ENCODE measurements around the gene KPNA2. TPM values are rescaled to one million over a fixed set of nuclear protein-coding genes. Genes with fewer than 3 reads are reported as not detected.

Gene KPNA2
- polyA plus RNA-seq, 1 donor (not counting 4 experiments of a cell fraction or from before 2014, with no cell fraction given) = 186 TPM

DNA sequence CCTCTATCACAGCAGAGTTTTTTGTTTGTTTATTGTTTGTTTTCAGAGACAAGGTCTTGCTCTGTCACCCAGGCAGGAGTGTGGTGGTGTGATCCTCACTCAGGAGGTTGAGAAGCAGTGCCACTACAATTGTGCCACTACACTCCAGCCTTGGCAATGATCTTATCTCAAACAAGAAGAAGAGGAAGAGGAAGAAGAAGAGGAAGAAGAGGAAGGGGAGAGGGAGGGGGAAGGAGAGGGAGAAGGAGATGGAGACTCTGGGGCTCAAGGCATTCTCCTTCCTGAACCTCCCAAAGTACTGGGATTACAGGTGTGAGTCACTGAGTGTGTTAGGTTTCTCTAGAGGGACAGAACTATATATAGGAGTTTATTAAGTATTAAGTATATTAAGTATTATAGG lies 22.1 kb upstream of the KPNA2 start:
- H3K36me3 ChIP-seq (ENCODE audit: control insufficient read depth in 2 of 2, extremely low read depth in 1 of 2, insufficient read depth in 2 of 2, low read length in 2 of 2) = no peaks in the 10 kb centered on the region
- no peak for FAIRE-seq
- no peak overlapping the region for H2AFZ ChIP-seq (ENCODE audit: control insufficient read depth, low read length)
- no peaks in the 10 kb centered on the region for H3K27me3 ChIP-seq (ENCODE audit: control insufficient read depth, extremely low read depth, insufficient read depth, low read length)
- dilution Hi-C loops (cut with MboI; ENCODE audit: extremely low pct_ligation_motif_present, low sequenced_read_pairs) = no loop called here
- no peak for DNase-seq (ENCODE audit: low read depth, low spot score)
- H3K27ac ChIP-seq (ENCODE audit: control insufficient read depth, insufficient read depth, low read length) = no peak overlapping the region
- no peaks in the 10 kb centered on the region for H3K79me2 ChIP-seq (ENCODE audit: control insufficient read depth, insufficient read depth, low read length)
- no peaks in the 10 kb centered on the region for H3K9me1 ChIP-seq (ENCODE audit: control insufficient read depth, extremely low read depth, insufficient read depth, low read length)
- H3K4me2 ChIP-seq (ENCODE audit: control insufficient read depth, extremely low read depth, insufficient read depth, low read depth, low read length) = no peak overlapping the region
- H3K4me3 ChIP-seq (ENCODE audit: control insufficient read depth in 2 of 3, extremely low read depth in 1 of 3, insufficient read depth in 2 of 3, low read depth in 1 of 3, low read length in 3 of 3) = no peak overlapping the region
- H4K20me1 ChIP-seq (ENCODE audit: control insufficient read depth, extremely low read depth, insufficient read depth, low read length) = no peaks in the 10 kb centered on the region
- TF ChIP-seq EZH2 (IDR thresholded peaks at IDR 0.05; ENCODE audit: low read length) = no peak
- TF ChIP-seq, protein P1, sequence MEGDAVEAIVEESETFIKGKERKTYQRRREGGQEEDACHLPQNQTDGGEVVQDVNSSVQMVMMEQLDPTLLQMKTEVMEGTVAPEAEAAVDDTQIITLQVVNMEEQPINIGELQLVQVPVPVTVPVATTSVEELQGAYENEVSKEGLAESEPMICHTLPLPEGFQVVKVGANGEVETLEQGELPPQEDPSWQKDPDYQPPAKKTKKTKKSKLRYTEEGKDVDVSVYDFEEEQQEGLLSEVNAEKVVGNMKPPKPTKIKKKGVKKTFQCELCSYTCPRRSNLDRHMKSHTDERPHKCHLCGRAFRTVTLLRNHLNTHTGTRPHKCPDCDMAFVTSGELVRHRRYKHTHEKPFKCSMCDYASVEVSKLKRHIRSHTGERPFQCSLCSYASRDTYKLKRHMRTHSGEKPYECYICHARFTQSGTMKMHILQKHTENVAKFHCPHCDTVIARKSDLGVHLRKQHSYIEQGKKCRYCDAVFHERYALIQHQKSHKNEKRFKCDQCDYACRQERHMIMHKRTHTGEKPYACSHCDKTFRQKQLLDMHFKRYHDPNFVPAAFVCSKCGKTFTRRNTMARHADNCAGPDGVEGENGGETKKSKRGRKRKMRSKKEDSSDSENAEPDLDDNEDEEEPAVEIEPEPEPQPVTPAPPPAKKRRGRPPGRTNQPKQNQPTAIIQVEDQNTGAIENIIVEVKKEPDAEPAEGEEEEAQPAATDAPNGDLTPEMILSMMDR (optimal IDR thresholded peaks at IDR 0.05 in 1 of 3, IDR thresholded peaks at IDR 0.05 in 1 of 3, conservative IDR thresholded peaks at IDR 0.05 in 1 of 3; ENCODE audit: extremely low read depth in 1 of 3, insufficient read depth in 2 of 3, low read length in 3 of 3) = no peak
- H3K9ac ChIP-seq (ENCODE audit: control insufficient read depth, extremely low read depth, insufficient read depth, low read length) = no peak overlapping the region
- no peaks in the 10 kb centered on the region for H3K4me1 ChIP-seq (ENCODE audit: control insufficient read depth, extremely low read depth, insufficient read depth, low read length)
- no peaks in the 10 kb centered on the region for H3K9me3 ChIP-seq (ENCODE audit: control insufficient read depth, low read depth, low read length)

DNA sequence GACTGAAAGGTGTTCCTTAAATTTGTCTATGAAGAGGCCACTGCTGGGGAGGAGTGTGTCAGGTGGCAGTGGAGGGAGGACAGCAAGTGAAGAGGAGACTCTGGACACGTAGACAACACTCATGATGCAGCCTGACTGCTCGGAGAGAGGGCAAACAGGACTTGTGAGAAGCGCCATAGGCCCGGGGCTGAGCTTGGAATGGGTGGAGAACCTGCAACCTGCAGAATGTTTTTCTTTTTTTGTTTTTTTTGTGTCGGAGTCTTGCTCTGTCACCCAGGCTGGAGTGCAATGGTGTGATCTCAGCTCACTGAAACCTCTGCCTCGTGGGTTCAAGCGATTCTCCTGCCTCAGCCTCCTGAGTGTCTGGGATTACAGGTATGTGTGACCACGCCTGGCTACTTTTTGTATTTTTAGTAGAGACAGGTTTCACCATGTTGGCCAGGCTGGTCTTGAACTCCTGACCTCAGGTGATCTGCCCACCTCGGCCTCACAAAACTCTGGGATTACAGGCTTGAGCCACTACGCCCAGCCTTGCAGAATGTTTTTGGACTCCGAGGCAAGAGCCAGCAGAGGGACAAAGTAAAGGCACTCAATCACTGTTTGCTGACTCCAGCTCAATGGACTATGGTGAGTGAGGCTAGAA lies 20.3 kb upstream of the KPNA2 start:
- Histone ChIP-seq H3K9me3 (ENCODE audit: control insufficient read depth, low read depth, low read length) (no peaks in the 10 kb centered on the region), H3K9me1 (ENCODE audit: control insufficient read depth, extremely low read depth, insufficient read depth, low read length) (no peaks in the 10 kb centered on the region), H3K4me3 (ENCODE audit: control insufficient read depth in 2 of 3, extremely low read depth in 1 of 3, insufficient read depth in 2 of 3, low read depth in 1 of 3, low read length in 3 of 3) (no peak overlapping the region), H3K27me3 (ENCODE audit: control insufficient read depth, extremely low read depth, insufficient read depth, low read length) (no peaks in the 10 kb centered on the region), H3K79me2 (ENCODE audit: control insufficient read depth, insufficient read depth, low read length) (no peaks in the 10 kb centered on the region), H3K27ac (ENCODE audit: control insufficient read depth, insufficient read depth, low read length) (no peak overlapping the region), H4K20me1 (ENCODE audit: control insufficient read depth, extremely low read depth, insufficient read depth, low read length) (no peaks in the 10 kb centered on the region), H3K4me1 (ENCODE audit: control insufficient read depth, extremely low read depth, insufficient read depth, low read length) (peaks cover 1% of the 10 kb centered on the region), H2AFZ (ENCODE audit: control insufficient read depth, low read length) (no peak overlapping the region), H3K4me2 (ENCODE audit: control insufficient read depth, extremely low read depth, insufficient read depth, low read depth, low read length) (no peak overlapping the region), H3K9ac (ENCODE audit: control insufficient read depth, extremely low read depth, insufficient read depth, low read length) (no peak overlapping the region), H3K36me3 (ENCODE audit: control insufficient read depth in 2 of 2, extremely low read depth in 1 of 2, insufficient read depth in 2 of 2, low read length in 2 of 2) (no peaks in the 10 kb centered on the region)
- TF ChIP-seq, protein P1 (optimal IDR thresholded peaks at IDR 0.05 in 1 of 3, IDR thresholded peaks at IDR 0.05 in 1 of 3, conservative IDR thresholded peaks at IDR 0.05 in 1 of 3; ENCODE audit: extremely low read depth in 1 of 3, insufficient read depth in 2 of 3, low read length in 3 of 3) = no peak
- TF ChIP-seq EZH2 (IDR thresholded peaks at IDR 0.05; ENCODE audit: low read length) = no peak
- no peak for DNase-seq (ENCODE audit: low read depth, low spot score)
- no peak for FAIRE-seq
- dilution Hi-C loops (cut with MboI; ENCODE audit: extremely low pct_ligation_motif_present, low sequenced_read_pairs) = no loop called here

Data from keratinocyte (primary cell).